Hepatocyte (in vitro differentiated cells): ENCODE measurements around the gene RRP15.

Experiments
- CTCF ChIP-seq: fragments of 200-600 bp; sonication (generic); IDR thresholded peaks from 2 replicates; pipeline ENCODE4 v1.5.1; 2016; ENCODE audit warnings: antibody characterized with exemption, mild to moderate bottlenecking; ENCODE audit not compliant: poor library complexity
- EZH2 ChIP-seq: fragments of 200-600 bp; sonication (generic); IDR thresholded peaks from 2 replicates; pipeline ENCODE4 v1.6.1; 2016; ENCODE audit warnings: antibody characterized with exemption, mild to moderate bottlenecking, borderline replicate concordance

GRCh38 chr1:218304281-218305039, 19.4 kb downstream of the RRP15 start:
- TF ChIP-seq CTCF (no peak), EZH2 (no peak)
